ENCODE results near the gene KCNJ18.
"Not testable (repeated sequence)": the region's sequence is repeated elsewhere in the genome, so short reads cannot be mapped to it uniquely, and the experiment has no call there.

KCNJ18 gene

DNA sequence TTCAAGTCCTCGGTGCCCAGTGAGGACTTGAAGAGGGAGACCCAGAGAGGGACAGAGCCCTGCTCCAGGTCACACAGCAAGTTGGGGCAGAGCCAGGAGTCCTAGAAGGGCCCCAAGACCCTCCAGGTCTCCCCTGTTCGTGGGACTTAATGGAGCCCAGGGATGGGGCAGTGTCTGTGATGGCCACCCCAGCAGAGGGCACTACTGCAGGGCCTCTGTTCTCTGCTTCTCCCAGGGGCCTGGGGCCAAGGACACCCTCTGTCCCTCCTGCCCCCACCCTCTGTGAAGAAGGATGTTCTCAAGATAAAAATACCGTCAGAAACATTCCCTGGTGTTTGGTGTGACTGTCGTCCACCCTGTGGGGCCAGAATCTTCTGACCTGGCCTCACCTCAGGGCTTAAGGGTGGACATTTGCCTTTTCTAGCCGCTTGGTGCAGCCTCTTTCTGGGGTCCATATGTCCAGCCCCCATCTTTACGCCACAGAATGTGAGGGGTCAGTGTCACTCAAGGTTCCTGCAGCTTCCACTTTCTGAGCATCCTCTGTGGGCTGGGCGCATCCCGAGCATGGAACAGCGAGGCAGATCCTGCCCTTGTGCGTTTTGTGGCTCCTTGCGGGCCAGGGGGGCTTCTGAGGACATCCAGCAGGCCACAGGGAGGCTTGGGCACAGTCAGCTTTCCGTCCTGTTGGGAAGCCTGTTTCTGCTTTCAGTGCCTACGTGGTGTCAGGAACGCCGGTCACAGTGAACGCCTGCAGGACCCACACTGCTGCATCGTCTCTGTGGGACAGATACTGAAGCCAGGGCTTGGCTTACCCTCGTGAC is at the start of gene KCNJ18:
TSS of gene KCNJ18 (plus strand) at position 641 of the 821 bp plus-strand sequence. CDS start 10,264 bp downstream, outside the sequence.
- not testable (repeated sequence) for DNase-seq (ENCODE audit: low read depth)

- not testable (repeated sequence) for DNase-seq (ENCODE audit: low read depth)
Measured at GRCh38 chr17:21648125-21648524, 44.2 kb upstream of the KCNJ18 start.

DNA sequence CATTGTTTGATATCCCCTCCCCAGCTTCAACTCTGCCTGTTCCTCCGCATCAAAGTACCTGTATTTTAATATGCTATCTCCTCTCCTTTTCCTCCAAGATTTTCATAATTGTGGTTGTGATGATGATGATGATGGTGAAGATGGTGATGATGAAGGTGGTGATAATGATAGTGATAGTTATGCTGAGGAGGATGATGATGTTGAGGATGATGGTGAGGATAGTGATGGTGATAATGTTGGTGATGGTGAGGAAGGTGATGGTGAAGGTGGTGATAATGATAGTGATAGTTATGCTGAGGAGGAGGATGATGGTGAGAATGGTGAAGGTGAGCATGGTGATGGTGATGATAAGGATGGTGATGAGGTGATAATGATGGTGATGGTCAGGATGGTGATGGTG is 42.3 kb upstream of the KCNJ18 start:
- not testable (repeated sequence) for DNase-seq (ENCODE audit: low read depth)

DNA sequence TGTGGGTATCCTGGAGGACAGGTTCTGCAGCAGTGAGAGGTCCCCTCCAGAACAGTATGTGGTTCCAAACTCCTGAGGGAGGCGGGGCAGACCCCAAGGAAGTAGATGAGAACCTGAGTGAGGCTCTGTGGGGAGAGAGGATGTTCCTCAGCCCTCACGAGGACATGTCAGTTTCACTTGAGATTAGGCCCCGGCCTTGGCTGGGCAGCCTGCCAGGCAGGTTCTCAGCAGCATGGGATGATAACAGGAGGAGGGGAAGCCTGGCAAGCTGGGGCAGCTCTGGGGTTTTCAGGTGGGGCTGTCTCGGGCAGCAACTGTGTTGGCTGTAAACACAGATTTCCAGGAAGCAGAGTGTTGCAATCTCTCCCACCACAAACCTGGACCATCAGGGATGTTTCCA is 40.3 kb upstream of the KCNJ18 start:
- not testable (repeated sequence) for DNase-seq (ENCODE audit: low read depth)

GRCh38 chr17:21653211-21653610 is 39.1 kb upstream of the KCNJ18 start:
- DNase-seq (ENCODE audit: low read depth): not testable (repeated sequence)

DNA sequence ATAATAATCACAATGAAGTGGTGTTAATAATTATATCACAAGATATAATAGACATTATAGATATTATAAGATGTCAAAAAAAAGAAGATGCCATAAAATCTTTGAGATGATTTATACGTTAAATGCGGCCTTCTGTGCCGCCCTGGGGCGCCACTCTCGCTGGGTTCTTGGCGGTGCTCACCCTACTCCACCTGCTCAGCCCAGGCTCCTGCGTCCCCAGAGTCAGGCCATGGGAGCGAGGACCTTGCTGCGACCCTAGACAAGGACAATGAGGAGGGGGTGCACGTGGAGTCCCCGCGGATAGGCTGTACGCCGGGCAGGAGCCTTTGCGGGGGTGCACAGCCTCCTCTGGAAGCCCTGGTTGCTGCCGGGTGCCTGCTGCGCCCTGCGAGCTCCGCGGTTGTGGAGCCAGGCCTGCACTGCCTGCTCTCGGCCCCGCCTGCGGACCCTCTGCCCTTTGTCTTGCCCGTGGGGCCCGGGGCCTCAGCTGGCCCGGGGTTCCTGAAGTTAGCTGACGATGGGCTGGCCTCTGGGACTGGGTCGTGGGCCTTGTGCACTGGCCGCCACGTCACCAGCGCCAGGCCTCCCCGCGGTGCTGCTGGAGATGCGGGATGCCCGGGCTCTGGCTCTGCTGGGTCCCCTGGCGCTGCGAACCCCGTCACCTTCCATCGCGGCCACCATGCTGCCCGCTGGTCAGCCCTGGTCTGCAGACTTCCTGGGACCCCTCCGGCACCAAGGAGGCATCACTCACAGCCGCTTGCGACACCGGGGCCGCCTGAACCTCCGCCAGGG is 35.6 kb upstream of the KCNJ18 start:
- not testable (repeated sequence) for DNase-seq (ENCODE audit: low read depth)

DNA sequence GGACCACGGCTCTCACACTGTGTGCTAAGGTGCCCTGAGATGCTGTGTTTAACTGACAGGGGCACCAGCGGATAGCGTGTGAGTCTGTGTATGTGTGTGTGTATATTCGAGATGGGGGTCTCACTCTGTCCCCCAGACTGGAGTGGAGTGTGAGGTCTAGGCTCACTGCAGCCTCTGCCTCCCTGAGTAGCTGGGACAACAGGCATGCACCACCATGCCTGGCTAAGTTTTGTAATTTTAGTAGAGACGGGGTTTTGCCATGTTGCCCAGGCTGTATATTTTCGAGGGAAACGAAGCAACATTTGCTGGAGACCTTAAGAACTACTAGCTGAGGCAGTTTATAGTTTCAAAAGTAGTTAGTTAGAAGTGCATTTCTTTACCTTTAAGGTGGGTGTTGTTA is 32.7 kb upstream of the KCNJ18 start:
- not testable (repeated sequence) for DNase-seq (ENCODE audit: low read depth)

- not testable (repeated sequence) for DNase-seq (ENCODE audit: low read depth)
Measured at GRCh38 chr17:21661455-21661854, 30.9 kb upstream of the KCNJ18 start.

DNA sequence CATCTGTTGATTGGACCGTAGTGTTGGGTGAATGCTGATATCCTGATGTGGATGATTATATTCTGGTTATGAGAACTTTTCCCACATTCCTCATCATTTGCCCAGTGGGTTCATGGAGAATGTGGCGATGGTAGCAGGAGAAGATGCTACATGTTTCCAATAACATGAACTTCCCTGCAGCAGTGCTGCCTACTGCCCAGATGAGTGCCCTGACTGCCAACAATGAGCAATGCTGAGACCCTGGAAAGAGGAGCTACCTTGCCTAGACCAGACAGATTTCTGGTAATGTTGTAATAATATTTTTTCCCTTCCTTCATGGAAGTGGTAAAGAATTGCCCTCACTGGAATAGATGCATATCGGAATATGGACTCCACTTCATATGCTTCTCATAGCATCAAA is 29.2 kb upstream of the KCNJ18 start:
- DNase-seq (ENCODE audit: low read depth): not testable (repeated sequence)

DNA sequence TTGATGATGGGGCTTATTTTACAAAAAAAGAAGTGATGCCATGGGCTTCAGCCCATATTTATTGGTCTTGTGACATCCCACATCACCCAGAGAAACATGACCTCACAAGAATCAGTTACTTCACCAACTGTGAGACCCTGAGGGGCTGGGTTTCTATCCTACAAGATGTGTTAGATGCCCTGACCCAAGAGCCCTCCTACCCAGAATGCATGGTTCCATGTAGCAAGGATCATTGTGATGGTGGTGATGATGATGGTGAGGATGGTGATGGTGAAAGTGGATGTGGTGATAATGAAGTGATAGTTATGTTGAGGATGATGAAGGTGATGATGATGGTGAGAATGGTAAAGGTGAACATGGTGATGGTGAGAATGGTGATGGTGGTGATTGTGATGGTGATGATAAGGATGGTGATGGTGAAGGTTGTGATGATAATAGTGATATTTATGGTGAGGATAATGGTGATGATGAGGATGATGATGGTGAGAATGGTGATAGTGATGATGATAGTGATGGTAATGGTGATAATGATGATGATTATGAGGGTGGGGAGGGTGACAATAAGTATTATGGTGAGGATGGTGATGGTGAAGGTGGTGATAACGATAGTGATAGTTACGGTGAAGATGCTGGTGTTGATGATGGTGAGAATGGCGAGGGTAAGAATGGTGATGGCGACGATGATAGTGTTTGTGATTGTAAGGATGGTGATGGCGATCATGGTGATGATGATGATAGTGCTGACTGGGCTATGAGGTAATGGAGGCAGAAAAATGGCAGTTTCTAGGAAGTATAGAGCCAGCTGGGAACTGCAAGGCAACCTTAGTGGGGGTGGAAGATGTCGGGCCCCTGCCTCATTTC is 28.5 kb upstream of the KCNJ18 start:
- not testable (repeated sequence) for DNase-seq (ENCODE audit: low read depth)

- DNase-seq (ENCODE audit: low read depth): not testable (repeated sequence)
Measured at GRCh38 chr17:21665171-21665570, 27.2 kb upstream of the KCNJ18 start.

DNA sequence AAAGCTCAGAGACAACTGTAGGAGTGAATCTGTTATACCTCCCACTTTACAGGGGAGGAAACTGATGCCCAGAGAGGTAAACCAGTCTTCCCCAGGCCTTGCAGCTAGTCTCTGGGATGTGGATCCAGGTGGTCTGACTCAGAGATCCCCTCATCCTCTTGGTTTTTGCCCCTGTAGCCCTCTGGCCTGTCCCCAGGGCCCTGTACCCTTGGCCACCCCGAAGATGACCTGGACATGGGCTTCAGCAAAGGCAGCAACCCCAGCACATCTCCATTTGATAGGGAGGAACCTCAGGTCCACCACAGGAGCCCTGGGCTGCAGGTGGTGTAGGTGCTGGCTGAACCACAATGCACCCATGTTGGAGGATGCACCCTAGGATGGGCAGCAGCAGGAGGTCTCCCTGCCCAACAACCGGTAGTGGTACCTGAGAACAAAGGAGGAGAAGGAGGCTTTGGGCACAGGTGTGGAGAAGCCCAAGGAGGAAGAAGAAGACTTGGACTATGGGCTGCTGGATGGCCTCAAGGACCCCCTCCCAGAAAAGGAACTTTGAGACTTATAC is 26.3 kb upstream of the KCNJ18 start:
- not testable (repeated sequence) for DNase-seq (ENCODE audit: low read depth)

GRCh38 chr17:21666711-21667412 is 25.5 kb upstream of the KCNJ18 start:
- DNase-seq (ENCODE audit: low read depth): not testable (repeated sequence)

DNA sequence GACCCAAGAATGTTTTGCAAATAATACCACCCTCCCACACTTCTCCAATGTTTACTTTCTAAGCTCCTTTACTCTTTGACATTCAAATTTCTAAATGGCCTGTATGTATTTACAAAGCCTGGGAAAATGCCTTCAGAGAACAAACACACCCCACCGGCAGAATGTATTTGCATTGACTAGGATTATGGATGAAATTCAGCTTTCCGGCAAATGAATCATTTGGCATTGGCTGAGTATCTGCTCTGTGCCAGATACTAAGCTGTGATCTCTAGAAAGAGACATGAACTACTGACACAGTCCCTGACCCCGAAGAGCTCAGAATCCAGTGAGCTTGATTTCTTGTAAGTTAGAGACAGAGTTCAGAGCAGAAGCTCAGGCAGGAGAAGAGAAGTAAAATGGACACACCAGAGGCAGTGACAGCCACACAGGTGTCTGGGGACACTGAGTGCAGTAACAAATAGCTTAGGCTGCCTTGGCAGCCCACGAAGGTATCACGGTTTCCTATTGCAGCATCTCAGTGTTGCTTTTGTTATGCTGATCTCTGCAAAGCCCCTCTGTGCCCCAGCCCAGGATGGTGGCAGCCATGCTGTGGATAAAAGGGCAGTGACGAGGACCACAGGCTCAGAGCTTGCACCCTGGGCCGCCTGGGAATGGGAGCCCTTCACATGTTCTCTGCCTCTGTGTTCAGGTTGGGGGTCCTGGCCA is 24.8 kb upstream of the KCNJ18 start:
- DNase-seq (ENCODE audit: low read depth): not testable (repeated sequence)

DNA sequence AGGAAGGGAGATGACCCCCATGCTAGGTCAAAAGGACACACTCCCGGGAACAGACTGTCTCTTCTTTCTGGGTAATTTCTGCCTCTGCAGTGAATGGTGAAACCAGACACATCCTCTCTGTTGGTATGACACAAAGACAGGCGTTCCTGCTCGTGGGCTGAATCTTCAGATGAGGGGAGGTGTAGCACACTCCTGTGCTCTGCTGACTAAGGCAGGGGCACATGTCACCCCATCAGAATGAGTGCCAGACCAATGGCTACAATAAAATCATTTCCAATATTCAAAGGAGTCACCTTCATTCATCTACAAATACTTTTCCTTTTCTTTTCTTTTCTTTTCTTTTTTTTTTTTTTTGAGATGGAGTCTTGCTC is 24.2 kb upstream of the KCNJ18 start:
- not testable (repeated sequence) for DNase-seq (ENCODE audit: low read depth)

DNA sequence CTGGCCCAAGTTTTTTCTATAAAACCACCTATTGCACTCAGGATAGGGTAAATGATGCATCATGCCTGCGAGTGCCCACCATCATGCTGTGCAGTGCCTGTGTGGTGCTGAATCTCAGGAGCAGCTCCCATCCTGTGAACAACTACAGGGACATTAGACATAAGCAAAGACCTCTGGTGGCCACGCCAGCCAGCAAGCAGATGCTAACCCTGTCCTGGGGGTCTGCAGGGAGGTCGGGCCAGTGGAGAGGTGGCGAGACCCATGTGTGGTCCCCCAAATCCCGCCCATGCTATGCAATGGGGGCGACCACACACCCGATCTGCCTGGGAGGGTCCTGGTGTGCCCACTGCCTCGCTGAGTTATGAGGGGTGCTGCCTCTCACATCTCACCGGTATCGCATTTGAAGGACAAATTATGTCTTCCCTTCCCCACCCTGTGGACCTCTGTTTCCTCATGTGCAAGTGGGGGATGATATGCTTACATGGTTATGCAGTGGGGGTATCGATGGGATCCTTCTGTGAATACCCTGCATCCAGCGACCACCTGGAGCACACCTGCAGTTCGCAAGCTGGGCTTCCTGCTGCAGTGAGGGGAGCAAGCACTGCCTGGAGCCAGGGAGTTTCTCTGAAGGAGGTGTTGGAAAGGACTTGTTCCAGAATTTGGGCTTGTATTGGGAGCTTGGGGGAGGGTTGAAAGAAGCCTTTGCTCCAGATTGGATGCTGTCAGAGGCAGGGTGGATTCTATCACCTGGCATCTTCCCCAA is 23.4 kb upstream of the KCNJ18 start:
- DNase-seq (ENCODE audit: low read depth): not testable (repeated sequence)

DNA sequence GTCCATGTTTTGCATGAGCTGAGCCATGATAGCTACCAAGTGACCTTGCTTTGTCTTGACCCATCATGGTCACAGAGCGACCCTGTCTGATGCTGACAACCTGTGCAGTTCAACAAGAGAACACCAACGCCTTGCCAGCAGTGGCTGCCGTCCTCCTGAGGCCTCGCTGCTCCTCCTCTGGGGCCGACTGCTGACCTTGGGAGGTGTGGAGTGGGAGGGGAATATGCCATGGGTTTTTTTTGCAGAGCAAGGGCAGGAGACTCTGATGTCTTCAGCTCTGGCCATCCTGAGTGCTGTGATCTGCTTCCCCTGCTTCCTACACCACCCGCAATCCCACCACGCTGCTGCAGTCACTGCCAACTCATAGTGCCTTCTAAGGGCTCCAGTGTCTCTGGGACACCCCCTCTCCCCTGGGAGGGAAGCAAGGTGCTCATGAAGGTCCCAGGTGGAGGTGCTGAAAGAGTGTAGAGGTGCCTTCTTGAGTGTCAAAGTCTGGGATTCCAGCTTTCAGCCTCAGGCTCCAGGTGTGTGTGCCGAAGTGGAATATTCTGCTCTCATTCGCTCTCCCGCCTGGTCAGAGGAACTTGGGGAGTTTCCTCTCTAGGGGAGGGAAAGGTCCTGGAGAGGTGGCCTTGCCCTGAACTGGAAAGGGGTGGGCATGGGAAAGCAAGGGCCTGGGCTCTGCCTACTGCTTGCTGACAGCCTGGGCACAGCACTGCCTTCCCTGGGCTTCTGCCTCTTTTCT is 22.5 kb upstream of the KCNJ18 start:
- not testable (repeated sequence) for DNase-seq (ENCODE audit: low read depth)

- DNase-seq (ENCODE audit: low read depth): not testable (repeated sequence)
Measured at GRCh38 chr17:21670361-21671155, 21.8 kb upstream of the KCNJ18 start.
